MM.1S (cell line): Measurements from ENCODE around the gene ACD.

Source experiments
- DNase-seq: peaks from one replicate; pipeline ENCODE4 v3.0.0-alpha.2; 2015
- H2AFZ ChIP-seq: fragments of 300-600 bp; sonication (generic); 2 replicates; pipeline ENCODE4 v1.6.0; 2016; ENCODE audit warnings: antibody characterized with exemption, low read length
- H3F3A ChIP-seq: fragments of 300-600 bp; sonication (generic); 2 replicates; pipeline ENCODE4 v1.6.1; 2016; ENCODE audit warnings: mild to moderate bottlenecking, antibody characterized with exemption, low read length, moderate library complexity, mixed read lengths; ENCODE audit not compliant: insufficient read depth
- H3K27ac ChIP-seq: fragments of 300-600 bp; sonication (generic); 2 replicates; pipeline ENCODE4 v1.5.1; 2016; ENCODE audit warnings: mild to moderate bottlenecking, low read length
- H3K27me3 ChIP-seq: fragments of 300-600 bp; sonication (generic); replicated peaks from 2 replicates; pipeline ENCODE4 v1.6.0; 2016; ENCODE audit warnings: low read length; ENCODE audit not compliant: insufficient read depth
- H3K36me3 ChIP-seq: fragments of 300-600 bp; sonication (generic); replicated peaks from 2 replicates; pipeline ENCODE4 v1.6.1; 2016; ENCODE audit warnings: mild to moderate bottlenecking, low read length, mixed read lengths; ENCODE audit not compliant: insufficient read depth
- H3K4me1 ChIP-seq: fragments of 300-600 bp; sonication (generic); 2 replicates; pipeline ENCODE4 v1.6.1; 2016; ENCODE audit warnings: low read length, mixed read lengths
- H3K4me2 ChIP-seq: fragments of 300-600 bp; sonication (generic); 2 replicates; pipeline ENCODE4 v1.6.0; 2016; ENCODE audit warnings: low read depth, low read length
- H3K4me3 ChIP-seq: fragments of 300-600 bp; sonication (generic); 2 replicates; pipeline ENCODE4 v1.5.1; 2016; ENCODE audit warnings: low read length, mixed read lengths
- H3K79me2 ChIP-seq: fragments of 300-600 bp; sonication (generic); 2 replicates; pipeline ENCODE4 v1.6.1; 2016; ENCODE audit warnings: mixed run types, low read length, mixed read lengths
- H3K9ac ChIP-seq: fragments of 300-600 bp; sonication (generic); 2 replicates; pipeline ENCODE4 v1.6.1; 2016; ENCODE audit warnings: low read length, mixed read lengths
- H3K9me2 ChIP-seq: fragments of 300-600 bp; sonication (generic); replicated peaks from 2 replicates; pipeline ENCODE4 v1.6.1; 2016; ENCODE audit warnings: mild to moderate bottlenecking, low read length, mixed read lengths; ENCODE audit not compliant: insufficient read depth
- H3K9me3 ChIP-seq: fragments of 300-600 bp; sonication (generic); replicated peaks from 2 replicates; pipeline ENCODE4 v1.6.1; 2016; ENCODE audit warnings: mild to moderate bottlenecking, low read length, mixed read lengths; ENCODE audit not compliant: insufficient read depth
- H4K20me1 ChIP-seq: fragments of 300-600 bp; sonication (generic); 2 replicates; pipeline ENCODE4 v1.6.1; 2016; ENCODE audit warnings: mild to moderate bottlenecking, low read length, moderate library complexity, mixed read lengths; ENCODE audit not compliant: insufficient read depth
- EZH2 ChIP-seq: fragments of 300-600 bp; sonication (generic); optimal IDR thresholded peaks from 2 replicates; pipeline ENCODE3; 2017; ENCODE audit warnings: low read depth, mild to moderate bottlenecking, antibody characterized with exemption, low read length, mixed read lengths
- EZH2phosphoT487 ChIP-seq: fragments of 300-600 bp; sonication (generic); IDR thresholded peaks from 2 replicates; pipeline ENCODE4 v1.6.1; 2018; ENCODE audit warnings: antibody characterized with exemption, low read length
- TF ChIP-seq, protein P1 (sequence below): fragments of 300-600 bp; sonication (generic); IDR thresholded peaks from 2 replicates; pipeline ENCODE4 v1.5.1; 2016; ENCODE audit warnings: antibody characterized with exemption, low read length, mixed read lengths

Gene ACD

DNA sequence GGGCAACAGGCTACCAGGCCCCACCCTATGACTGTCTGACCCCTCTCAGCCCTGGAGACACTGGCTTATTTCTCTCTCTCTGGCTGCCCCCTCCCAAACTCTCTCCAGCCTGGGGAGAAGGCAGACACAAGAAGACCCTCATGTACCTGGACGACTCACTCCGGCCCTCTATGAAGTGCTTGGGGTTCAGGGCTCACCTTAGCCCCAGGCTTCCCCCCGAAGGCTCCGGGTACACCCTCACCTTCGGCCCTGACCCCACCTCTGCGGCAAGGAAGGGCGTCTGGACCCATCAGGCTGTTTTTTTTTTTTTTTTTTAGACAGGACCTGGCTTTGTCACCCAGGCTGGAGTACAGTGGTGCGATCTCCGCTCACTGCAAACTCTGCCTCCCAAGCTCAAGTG, 16.0 kb downstream of the ACD start:
- TF ChIP-seq EZH2phosphoT487 (no peak), EZH2 (no peak)
- TF ChIP-seq, protein P1, sequence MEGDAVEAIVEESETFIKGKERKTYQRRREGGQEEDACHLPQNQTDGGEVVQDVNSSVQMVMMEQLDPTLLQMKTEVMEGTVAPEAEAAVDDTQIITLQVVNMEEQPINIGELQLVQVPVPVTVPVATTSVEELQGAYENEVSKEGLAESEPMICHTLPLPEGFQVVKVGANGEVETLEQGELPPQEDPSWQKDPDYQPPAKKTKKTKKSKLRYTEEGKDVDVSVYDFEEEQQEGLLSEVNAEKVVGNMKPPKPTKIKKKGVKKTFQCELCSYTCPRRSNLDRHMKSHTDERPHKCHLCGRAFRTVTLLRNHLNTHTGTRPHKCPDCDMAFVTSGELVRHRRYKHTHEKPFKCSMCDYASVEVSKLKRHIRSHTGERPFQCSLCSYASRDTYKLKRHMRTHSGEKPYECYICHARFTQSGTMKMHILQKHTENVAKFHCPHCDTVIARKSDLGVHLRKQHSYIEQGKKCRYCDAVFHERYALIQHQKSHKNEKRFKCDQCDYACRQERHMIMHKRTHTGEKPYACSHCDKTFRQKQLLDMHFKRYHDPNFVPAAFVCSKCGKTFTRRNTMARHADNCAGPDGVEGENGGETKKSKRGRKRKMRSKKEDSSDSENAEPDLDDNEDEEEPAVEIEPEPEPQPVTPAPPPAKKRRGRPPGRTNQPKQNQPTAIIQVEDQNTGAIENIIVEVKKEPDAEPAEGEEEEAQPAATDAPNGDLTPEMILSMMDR = no peak
- H3K9ac ChIP-seq = no peak overlapping the region

DNA sequence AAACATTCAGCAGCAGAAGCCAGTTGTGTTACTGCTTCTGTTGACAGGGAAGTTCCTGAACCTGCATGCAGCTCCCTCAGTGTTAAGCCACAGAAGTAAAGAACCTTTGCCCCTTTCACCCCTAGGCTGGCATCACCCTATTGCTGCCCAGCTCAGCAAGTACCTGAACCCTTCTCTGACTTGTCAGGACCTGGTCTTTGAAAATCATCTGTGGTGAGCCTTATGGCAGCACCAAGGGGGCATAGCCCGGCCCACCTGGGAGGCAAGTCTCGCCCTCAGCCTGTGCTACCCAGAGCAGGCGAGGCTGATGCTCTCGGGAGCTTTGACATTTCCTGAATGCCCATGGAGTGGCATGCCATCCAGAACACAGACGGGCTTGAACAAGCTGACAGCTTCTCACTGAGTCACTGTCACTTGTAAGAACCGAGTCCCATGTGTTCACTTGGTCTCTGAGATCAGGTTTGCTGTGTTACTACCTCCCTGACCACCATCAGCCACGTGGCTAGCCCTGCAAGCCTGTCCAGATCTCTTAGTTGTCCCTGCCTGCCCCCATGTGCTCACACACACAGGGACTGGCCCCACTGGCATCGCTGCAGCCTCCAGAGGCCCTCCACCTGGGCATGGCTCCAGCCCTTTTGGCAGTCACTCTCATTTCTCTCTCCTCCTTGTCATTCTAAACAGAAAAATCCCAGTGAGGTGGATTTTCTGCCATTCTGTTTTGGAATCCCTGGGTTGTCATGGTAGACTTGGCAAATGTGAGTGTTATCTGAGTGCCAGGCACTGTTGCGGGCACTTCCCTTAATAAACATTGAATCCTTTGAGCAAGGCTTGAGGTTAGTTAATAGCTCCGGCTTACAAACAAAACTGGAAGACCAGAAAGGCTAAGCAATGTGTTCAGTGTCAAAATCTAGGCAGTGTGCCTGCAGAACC, 18.0 kb downstream of the ACD start:
- Histone ChIP-seq H2AFZ (no peak overlapping the region), H3K9me2 (no peaks in the 10 kb centered on the region), H3K27me3 (no peaks in the 10 kb centered on the region), H3K27ac (no peak overlapping the region), H3K9ac (no peak overlapping the region), H3K4me3 (no peak overlapping the region), H3K79me2 (peaks cover 22% of the 10 kb centered on the region), H3F3A (no peaks in the 10 kb centered on the region), H3K4me2 (no peak overlapping the region), H3K36me3 (peaks cover 6% of the 10 kb centered on the region; the same call in 1 of the 2 replicates), H3K4me1 (peaks cover 8% of the 10 kb centered on the region), H3K9me3 (no peaks in the 10 kb centered on the region), H4K20me1 (no peaks in the 10 kb centered on the region)
- TF ChIP-seq, protein P1 = no peak
- TF ChIP-seq EZH2 (no peak), EZH2phosphoT487 (no peak)
- DNase-seq = no peak

More for the DNA sequence above, 16.0 kb downstream of the ACD start:
- H3K27ac ChIP-seq = no peak overlapping the region
- no peaks in the 10 kb centered on the region for H3K9me3 ChIP-seq
- no peaks in the 10 kb centered on the region for H3K27me3 ChIP-seq
- H3F3A ChIP-seq = no peaks in the 10 kb centered on the region
- no peaks in the 10 kb centered on the region for H3K9me2 ChIP-seq
- H3K79me2 ChIP-seq = peaks cover 27% of the 10 kb centered on the region
- H3K4me3 ChIP-seq = no peak overlapping the region
- H4K20me1 ChIP-seq = no peaks in the 10 kb centered on the region
- H3K4me2 ChIP-seq = peak overlapping the region; percentile 100; the same call in 1 of the 2 replicates
- peaks cover 8% of the 10 kb centered on the region for H3K4me1 ChIP-seq
- no peak overlapping the region for H2AFZ ChIP-seq
- peaks cover under 1% of the 10 kb centered on the region; the same call in 1 of the 2 replicates for H3K36me3 ChIP-seq
- no peak for DNase-seq

DNA sequence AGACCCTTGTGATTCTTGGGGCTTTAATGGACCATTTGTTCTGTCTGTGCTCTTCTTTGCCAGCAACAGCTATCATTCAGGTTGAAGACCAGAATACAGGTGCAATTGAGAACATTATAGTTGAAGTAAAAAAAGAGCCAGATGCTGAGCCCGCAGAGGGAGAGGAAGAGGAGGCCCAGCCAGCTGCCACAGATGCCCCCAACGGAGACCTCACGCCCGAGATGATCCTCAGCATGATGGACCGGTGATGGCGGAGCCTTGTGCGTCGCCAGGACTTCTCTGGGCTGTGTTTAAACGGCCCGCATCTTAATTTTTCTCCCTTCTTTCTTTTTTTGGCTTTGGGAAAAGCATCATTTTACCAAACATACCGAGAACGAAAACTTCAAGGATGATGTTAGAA, 22.4 kb downstream of the ACD start:
- no peak for DNase-seq
- Histone ChIP-seq H2AFZ (no peak overlapping the region), H3K9me2 (no peaks in the 10 kb centered on the region), H3K4me1 (no peaks in the 10 kb centered on the region), H3K4me2 (no peak overlapping the region), H4K20me1 (no peaks in the 10 kb centered on the region), H3K79me2 (peaks cover 11% of the 10 kb centered on the region; the same call in 1 of the 2 replicates), H3K9ac (no peak overlapping the region), H3K4me3 (no peak overlapping the region), H3K36me3 (peaks cover 10% of the 10 kb centered on the region), H3K9me3 (no peaks in the 10 kb centered on the region), H3F3A (no peaks in the 10 kb centered on the region), H3K27me3 (no peaks in the 10 kb centered on the region), H3K27ac (no peak overlapping the region)
- TF ChIP-seq, protein P1 = no peak
- TF ChIP-seq EZH2 = no peak
- no peak for TF ChIP-seq EZH2phosphoT487
